ENCODE measurements around the gene DMP1.
A peak's percentile ranks its signal among the peaks of the same experiment; 100 is the strongest.
"Not testable (repeated sequence)": the region's sequence is repeated elsewhere in the genome, so short reads cannot be mapped to it uniquely, and the experiment has no call there.

The DMP1 gene

DNA sequence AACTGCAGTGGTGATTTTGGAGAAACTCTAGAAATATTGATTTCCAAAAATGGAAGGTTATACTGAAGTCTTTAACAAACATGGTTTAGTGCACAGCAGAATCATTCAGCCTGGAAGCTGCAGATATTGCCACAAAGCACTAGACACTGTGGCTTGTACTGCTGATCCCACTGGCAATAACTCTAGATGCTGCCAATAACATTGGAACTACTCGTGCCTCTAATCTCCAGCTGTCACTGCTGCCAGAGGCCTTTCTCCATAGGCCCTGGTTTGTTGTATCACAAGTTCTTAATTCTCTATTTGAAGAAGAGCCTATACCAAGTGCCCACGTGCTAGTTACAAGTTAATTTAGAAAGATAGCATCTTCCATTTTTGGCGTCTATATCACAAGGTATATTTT is 19.3 kb downstream of the DMP1 start:
- DNase-seq (ENCODE audit: low read depth in 2 of 2) = no peak
- TF ChIP-seq, protein P1, sequence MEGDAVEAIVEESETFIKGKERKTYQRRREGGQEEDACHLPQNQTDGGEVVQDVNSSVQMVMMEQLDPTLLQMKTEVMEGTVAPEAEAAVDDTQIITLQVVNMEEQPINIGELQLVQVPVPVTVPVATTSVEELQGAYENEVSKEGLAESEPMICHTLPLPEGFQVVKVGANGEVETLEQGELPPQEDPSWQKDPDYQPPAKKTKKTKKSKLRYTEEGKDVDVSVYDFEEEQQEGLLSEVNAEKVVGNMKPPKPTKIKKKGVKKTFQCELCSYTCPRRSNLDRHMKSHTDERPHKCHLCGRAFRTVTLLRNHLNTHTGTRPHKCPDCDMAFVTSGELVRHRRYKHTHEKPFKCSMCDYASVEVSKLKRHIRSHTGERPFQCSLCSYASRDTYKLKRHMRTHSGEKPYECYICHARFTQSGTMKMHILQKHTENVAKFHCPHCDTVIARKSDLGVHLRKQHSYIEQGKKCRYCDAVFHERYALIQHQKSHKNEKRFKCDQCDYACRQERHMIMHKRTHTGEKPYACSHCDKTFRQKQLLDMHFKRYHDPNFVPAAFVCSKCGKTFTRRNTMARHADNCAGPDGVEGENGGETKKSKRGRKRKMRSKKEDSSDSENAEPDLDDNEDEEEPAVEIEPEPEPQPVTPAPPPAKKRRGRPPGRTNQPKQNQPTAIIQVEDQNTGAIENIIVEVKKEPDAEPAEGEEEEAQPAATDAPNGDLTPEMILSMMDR (IDR thresholded peaks at IDR 0.05; ENCODE audit: low read depth, low read length) = no peak
- no peak overlapping the region for H3K4me3 ChIP-seq (replicated peaks in 1 of 2; ENCODE audit: low read depth in 2 of 2, low read length in 2 of 2)

DNA sequence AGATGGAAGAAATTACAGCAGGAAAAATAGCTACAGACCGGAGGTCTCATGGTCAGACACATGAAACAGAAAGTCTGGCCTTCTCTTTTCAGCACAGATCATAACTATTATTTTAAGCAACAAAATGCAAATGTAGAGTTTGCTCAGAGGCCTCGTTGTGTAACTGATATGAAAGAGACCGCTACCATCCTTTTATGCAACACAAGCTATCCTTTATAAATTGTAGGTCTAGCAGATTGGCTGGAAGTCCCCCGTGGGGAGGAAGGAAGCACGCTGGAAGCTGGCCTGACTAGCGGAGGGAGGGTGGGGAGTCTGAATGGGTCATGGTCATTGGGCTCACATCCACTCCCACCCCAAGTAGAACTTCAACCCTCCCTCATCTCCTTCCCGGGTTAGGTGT is 27.7 kb downstream of the DMP1 start:
- H3K4me3 ChIP-seq (replicated peaks in 1 of 2; ENCODE audit: low read depth in 2 of 2, low read length in 2 of 2) = no peak overlapping the region
- TF ChIP-seq, protein P1 (IDR thresholded peaks at IDR 0.05; ENCODE audit: low read depth, low read length) = no peak
- no peak for DNase-seq (ENCODE audit: low read depth in 2 of 2)

DNA sequence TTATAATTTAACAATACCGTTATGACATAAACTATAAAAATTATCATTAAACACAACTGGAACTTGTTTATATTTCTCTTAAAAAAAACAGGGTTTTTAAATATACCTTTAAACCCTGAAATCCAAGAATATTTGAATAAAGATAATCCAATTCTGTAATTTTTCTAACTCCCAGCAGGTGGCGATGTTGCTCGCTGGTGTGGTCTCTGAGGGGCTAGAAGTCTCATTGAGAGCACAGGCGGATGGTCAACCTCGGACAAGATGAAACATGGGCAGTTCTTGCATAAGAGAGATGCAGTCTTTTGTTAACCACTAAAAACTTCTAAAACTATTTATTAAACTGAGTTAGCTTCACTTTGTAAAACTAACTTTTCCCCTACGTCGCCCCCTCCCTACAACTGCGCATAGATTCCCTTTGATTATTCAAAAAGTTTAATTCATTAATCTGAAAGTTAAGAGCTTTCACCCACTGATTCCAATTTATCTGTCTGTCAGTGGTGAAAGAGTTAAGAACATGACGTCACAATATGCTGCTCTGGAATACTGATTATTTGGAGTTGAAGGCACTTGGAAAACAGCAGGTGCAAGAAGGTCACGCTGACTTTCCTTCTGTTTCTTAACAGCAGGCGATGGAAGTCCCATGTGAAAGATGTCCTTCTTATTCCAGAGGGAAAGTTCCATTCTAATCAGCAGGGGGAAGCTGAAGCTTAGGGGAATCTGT is 29.5 kb downstream of the DMP1 start:
- TF ChIP-seq, protein P1 (IDR thresholded peaks at IDR 0.05; ENCODE audit: low read depth, low read length) = peak; percentile 59
- DNase-seq (ENCODE audit: low read depth in 2 of 2) = peak; percentile 75 to 84
- no peak overlapping the region for H3K4me3 ChIP-seq (replicated peaks in 1 of 2; ENCODE audit: low read depth in 2 of 2, low read length in 2 of 2)

DNA sequence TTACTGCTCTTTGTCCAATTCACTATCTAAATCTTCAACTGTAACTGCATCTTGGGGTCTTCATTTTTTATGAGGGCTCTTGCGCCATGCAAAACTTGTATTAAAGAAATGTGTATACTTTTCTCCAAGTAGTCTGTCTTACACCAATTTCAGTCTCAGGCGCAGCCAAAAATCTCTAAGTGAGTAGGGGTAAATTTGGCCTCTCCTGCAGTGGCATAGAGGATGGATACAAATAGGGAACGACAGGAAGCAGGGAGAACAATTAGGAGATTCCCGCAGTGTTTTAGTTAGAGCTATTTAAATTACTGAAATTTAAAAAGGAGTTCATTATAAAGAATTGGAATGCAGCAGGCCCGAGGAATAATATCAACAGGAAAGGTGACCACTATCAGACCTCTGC is 30.2 kb downstream of the DMP1 start:
- DNase-seq (ENCODE audit: low read depth in 2 of 2) = no peak
- H3K4me3 ChIP-seq (replicated peaks in 1 of 2; ENCODE audit: low read depth in 2 of 2, low read length in 2 of 2) = no peak overlapping the region
- TF ChIP-seq, protein P1 (IDR thresholded peaks at IDR 0.05; ENCODE audit: low read depth, low read length) = no peak

DNA sequence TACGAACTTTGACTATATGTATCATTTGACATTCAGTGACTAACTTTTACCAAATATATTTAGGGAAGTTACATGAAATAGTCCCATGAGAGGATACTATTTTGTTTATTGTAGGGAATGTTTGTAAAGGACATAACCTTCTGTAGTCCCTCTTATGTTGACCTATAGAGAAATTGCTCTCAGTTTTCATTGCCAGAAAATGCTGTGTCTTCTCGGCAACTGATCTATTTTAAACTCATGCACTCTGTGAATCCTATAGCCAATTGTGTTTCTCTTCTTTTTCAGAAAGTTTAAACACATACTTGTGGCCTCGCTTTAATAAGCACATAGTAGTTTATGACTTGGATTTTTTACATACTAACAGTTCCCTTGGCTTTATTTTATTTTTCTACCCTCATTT is 38.2 kb downstream of the DMP1 start:
- no peak for DNase-seq (ENCODE audit: low read depth in 2 of 2)
- no peak overlapping the region for H3K4me3 ChIP-seq (replicated peaks in 1 of 2; ENCODE audit: low read depth in 2 of 2, low read length in 2 of 2)
- TF ChIP-seq, protein P1 (IDR thresholded peaks at IDR 0.05; ENCODE audit: low read depth, low read length) = no peak

DNA sequence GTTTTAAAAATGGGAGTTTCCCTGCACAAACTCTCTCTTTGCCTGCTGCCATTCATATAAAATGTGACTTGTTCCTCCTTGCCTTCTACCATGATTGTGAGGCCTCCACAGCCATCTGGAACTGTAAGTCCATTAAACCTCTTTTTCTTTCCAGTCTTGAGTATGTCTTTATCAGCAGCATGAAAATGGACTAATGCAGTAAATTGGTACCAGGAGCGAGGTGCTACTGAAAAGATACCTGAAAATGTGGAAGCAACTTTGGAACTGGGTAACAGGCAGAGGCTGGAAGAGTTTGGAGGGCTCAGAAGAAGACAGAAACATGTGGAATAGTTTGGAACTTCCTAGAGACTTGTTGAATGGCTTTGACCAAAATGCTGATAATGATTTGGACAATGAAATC is 40.9 kb downstream of the DMP1 start:
- H3K4me3 ChIP-seq (replicated peaks in 1 of 2; ENCODE audit: low read depth in 2 of 2, low read length in 2 of 2); DNase-seq (ENCODE audit: low read depth in 2 of 2): not testable (repeated sequence)

DNA sequence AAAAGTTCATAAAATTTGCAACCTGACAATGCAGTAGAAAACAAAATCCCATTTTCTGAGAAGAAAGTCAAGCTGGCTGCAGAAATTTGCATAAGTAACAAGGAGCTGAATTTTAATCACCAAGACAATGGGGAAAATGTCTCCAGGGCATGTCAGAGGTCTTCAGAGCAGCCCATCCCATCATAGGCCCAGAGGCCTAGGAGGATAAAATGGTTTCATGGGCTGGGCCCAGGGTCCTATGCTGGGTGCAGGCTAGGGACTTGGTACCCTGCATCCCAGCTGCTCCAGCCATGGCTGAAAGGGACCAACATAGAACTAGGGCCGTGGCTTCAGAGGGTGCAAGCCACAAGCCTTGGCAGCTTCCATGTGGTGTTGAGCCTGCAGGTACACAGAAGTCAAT is 42.0 kb downstream of the DMP1 start:
- not testable (repeated sequence) for DNase-seq (ENCODE audit: low read depth in 2 of 2)

DNA sequence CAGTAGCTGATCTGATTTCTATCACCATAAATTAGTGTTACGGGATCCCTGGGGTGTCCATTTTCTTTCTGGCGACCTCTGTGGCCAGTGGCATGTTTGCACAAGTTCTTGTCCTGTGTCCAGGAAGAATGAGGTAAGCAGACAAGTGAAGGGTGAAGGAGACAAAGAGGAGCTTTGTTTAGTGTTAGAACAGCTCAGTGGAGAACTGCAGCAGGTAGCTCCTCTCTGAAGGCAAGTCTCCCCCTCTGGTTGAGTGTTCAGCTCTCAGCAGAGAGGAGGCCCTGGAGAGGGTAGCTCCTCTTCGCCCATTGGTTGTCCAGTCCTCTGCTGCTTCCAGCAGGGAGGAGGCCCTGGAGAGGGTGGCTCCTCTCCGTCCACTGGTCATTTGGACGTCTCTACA is 47.2 kb downstream of the DMP1 start:
- DNase-seq (ENCODE audit: low read depth in 2 of 2) = no peak
- TF ChIP-seq, protein P1 (IDR thresholded peaks at IDR 0.05; ENCODE audit: low read depth, low read length) = no peak
- H3K4me3 ChIP-seq (replicated peaks in 1 of 2; ENCODE audit: low read depth in 2 of 2, low read length in 2 of 2) = no peak overlapping the region

More for the DNA sequence above, 42.0 kb downstream of the DMP1 start:
- not testable (repeated sequence) for H3K4me3 ChIP-seq (replicated peaks in 1 of 2; ENCODE audit: low read depth in 2 of 2, low read length in 2 of 2)

Data from cardiac fibroblast (primary cell).